Panc1 (cell line): ENCODE results near the gene TIAL1.

Experiments used
- POLR2AphosphoS5 ChIP-seq: IDR thresholded peaks from 2 replicates; pipeline ENCODE4 v1.6.1; 2012; ENCODE audit warnings: mild to moderate bottlenecking, low read depth, low read length, moderate library complexity
- TF ChIP-seq, protein P1 (sequence below): fragments of 450-650 bp; IDR thresholded peaks from 2 replicates; pipeline ENCODE4 v1.5.1; 2017; ENCODE audit warnings: mild to moderate bottlenecking

DNA sequence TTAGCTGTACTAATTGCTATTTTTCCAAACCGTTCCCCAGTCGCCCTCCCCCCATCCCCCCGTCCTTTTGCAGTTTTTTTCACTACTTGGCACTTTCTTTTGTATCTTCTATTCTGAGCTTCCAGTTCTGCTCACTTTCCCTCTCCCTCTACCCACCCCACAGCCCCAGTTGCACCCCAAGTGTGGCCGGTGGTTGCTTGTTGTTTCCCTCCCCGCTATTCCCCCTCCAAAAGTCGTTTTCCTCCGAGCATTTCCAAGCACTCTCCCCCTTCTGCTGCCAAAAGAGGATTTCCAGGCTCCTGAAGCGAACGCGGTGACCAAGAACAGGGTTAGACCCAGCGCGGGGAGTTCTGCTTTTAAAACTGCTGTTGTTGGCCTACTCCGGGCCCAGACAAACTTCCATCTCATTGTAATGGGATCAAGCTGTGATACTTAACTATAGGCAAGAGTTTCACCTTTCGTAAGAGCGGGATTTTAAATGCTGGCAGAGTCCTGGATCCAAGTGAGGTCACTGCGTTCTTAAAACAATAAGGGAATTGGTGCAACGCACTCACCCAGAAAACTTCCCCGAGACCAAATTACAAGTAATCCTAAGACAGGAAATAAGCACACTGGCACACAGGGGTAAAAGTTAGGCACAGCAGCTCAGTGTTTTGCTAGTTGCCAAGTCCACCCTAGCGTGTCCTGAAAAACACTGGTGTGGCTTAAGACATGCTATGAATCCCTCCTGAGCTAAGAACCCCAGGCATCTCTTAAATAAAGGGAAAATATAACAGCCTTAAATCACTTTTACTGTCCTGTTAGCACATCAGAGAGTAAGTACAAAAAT lies 52.7 kb downstream of the TIAL1 start:
- TF ChIP-seq, protein P1, sequence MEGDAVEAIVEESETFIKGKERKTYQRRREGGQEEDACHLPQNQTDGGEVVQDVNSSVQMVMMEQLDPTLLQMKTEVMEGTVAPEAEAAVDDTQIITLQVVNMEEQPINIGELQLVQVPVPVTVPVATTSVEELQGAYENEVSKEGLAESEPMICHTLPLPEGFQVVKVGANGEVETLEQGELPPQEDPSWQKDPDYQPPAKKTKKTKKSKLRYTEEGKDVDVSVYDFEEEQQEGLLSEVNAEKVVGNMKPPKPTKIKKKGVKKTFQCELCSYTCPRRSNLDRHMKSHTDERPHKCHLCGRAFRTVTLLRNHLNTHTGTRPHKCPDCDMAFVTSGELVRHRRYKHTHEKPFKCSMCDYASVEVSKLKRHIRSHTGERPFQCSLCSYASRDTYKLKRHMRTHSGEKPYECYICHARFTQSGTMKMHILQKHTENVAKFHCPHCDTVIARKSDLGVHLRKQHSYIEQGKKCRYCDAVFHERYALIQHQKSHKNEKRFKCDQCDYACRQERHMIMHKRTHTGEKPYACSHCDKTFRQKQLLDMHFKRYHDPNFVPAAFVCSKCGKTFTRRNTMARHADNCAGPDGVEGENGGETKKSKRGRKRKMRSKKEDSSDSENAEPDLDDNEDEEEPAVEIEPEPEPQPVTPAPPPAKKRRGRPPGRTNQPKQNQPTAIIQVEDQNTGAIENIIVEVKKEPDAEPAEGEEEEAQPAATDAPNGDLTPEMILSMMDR: peak; percentile 11; the same call in 1 of the 2 replicates
- no peak for TF ChIP-seq POLR2AphosphoS5
